Heart left ventricle (tissue), 13 donors: ENCODE results near the gene LYSMD1.

Experiments
- POLR2A ChIP-seq, 2 donors: fragments of 450-650 bp; IDR thresholded peaks; one replicate each; pipeline ENCODE4 v1.6.1; 2017; ENCODE audit warnings: antibody characterized with exemption in 2 of 2, mild to moderate bottlenecking in 2 of 2, moderate library complexity in 2 of 2
- TF ChIP-seq, protein P1 (sequence below), 12 donors: fragments of 200-600 bp; sonication (generic) in 4 of 12; IDR thresholded peaks; one replicate each; pipeline versions ENCODE4 v1.5.0 to v1.8.0; 2018 to 2022; ENCODE audit warnings: antibody characterized with exemption in 12 of 12, mild to moderate bottlenecking in 5 of 12
- donor health status: ischemic (EF 13 %, LVEDD 7.1; RV severe dilation, severe dysfunction).
- donor health status: DM: no; HTN: yes; CAD: no.
- donor health status: DM: no; HTN: no; CAD: no.
- donor health status: ischemic (EF 25% LVEDD 6.9; RV normal size, moderate dysfunction).
- donor health status: ischemic (EF 25% LVEDD 5.7; RV mildly dilated, moderate dysfunction).
- donor health status: ischemic (EF 35%, LVEDD 5.7; RV mildly dilated, moderate dysfunction).
- donor health status: nonischemic (EF 11% LVEDD 7.7; RV severe dilation, severe dysfunction).
- donor health status: DM: yes; HTN: yes; CAD: no.
- donor health status: PGD.
- donor health status: ischemic (EF 29% LVEDD 5.4; RV normal size, mild dysfunction).
- donor health status: nonischemic (EF 23%, LVEDD 6.1; RV moderate dilation, normal function).

- TF ChIP-seq, protein P1, sequence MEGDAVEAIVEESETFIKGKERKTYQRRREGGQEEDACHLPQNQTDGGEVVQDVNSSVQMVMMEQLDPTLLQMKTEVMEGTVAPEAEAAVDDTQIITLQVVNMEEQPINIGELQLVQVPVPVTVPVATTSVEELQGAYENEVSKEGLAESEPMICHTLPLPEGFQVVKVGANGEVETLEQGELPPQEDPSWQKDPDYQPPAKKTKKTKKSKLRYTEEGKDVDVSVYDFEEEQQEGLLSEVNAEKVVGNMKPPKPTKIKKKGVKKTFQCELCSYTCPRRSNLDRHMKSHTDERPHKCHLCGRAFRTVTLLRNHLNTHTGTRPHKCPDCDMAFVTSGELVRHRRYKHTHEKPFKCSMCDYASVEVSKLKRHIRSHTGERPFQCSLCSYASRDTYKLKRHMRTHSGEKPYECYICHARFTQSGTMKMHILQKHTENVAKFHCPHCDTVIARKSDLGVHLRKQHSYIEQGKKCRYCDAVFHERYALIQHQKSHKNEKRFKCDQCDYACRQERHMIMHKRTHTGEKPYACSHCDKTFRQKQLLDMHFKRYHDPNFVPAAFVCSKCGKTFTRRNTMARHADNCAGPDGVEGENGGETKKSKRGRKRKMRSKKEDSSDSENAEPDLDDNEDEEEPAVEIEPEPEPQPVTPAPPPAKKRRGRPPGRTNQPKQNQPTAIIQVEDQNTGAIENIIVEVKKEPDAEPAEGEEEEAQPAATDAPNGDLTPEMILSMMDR (IDR thresholded peaks at IDR 0.05) = no peak
- no peak for TF ChIP-seq POLR2A (IDR thresholded peaks at IDR 0.05)
These were observed 34.3 kb upstream of the LYSMD1 start for GRCh38 chr1:151199873-151200581.
